ENCODE measurements around the gene UPK3B. TPM values are rescaled to one million over a fixed set of nuclear protein-coding genes. Genes with fewer than 3 reads are reported as not detected.
"Not testable (repeated sequence)": the region's sequence is repeated elsewhere in the genome, so short reads cannot be mapped to it uniquely, and the experiment has no call there.

Gene UPK3B
- total RNA-seq, 1 experiment from 2014 or later = not detected

DNA sequence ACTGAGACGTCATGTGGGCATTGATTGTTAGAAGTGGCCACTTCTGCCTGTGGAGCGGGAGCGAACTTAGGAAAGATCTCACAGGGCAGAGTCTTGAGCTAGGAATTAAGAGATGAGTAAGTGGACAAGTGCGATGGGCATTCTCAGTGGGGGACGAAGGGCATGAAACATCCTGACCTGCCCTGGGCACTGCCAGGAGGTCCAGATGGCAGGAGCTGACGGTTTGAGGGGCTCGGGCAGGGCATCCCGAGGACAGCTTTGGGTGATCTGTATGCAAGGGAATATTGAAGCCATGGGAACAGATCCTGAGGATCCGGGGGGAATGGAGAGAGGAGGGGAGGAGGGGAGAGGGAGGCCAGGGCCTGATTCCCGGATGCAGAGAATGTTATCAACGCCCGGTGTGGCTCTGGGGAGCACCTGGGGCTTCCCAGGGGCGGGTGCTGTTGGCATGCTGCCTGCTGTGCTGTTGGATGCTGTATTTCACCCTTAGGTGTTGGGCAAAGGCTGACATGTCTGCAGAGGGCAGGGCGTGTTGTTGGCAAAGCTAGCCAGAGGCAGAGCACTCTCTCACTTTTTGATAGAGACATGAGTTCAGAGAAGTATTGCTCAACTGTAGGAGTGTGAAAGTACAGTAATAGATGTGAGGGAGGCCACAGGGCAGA, 42.5 kb upstream of the UPK3B start:
- DNase-seq (ENCODE audit: low spot score); H3K27me3 ChIP-seq (replicated peaks; ENCODE audit: insufficient read depth, low read depth, low read length, poor library complexity); H3K4me3 ChIP-seq (ENCODE audit: low read depth, low read length, poor library complexity, severe bottlenecking); H3K27ac ChIP-seq (ENCODE audit: low read depth, low read length, poor library complexity, severe bottlenecking); POLR2A ChIA-PET (ENCODE audit: low non-redundant PET); CTCF ChIA-PET; H3K9me3 ChIP-seq (ENCODE audit: low read depth, low read length, poor library complexity, severe bottlenecking); BruUV-seq (replicated peaks); intact Hi-C loops (cut with micrococcal nuclease; ENCODE audit: unreplicated experiment); H3K36me3 ChIP-seq (ENCODE audit: insufficient read depth, low read length, poor library complexity, severe bottlenecking); H3K4me1 ChIP-seq (ENCODE audit: insufficient read depth, low read length, poor library complexity, severe bottlenecking): not testable (repeated sequence)

GRCh38 chr7:76471556-76472221, 38.7 kb upstream of the UPK3B start:
- H3K36me3 ChIP-seq (ENCODE audit: insufficient read depth, low read length, poor library complexity, severe bottlenecking); POLR2A ChIA-PET (ENCODE audit: low non-redundant PET); H3K4me3 ChIP-seq (ENCODE audit: low read depth, low read length, poor library complexity, severe bottlenecking); BruUV-seq (replicated peaks); H3K4me1 ChIP-seq (ENCODE audit: insufficient read depth, low read length, poor library complexity, severe bottlenecking); H3K27ac ChIP-seq (ENCODE audit: low read depth, low read length, poor library complexity, severe bottlenecking); intact Hi-C loops (cut with micrococcal nuclease; ENCODE audit: unreplicated experiment); H3K27me3 ChIP-seq (replicated peaks; ENCODE audit: insufficient read depth, low read depth, low read length, poor library complexity); H3K9me3 ChIP-seq (ENCODE audit: low read depth, low read length, poor library complexity, severe bottlenecking); CTCF ChIA-PET; DNase-seq (ENCODE audit: low spot score): not testable (repeated sequence)

- CTCF ChIA-PET; H3K36me3 ChIP-seq (ENCODE audit: insufficient read depth, low read length, poor library complexity, severe bottlenecking); BruUV-seq (replicated peaks); H3K9me3 ChIP-seq (ENCODE audit: low read depth, low read length, poor library complexity, severe bottlenecking); H3K4me3 ChIP-seq (ENCODE audit: low read depth, low read length, poor library complexity, severe bottlenecking); POLR2A ChIA-PET (ENCODE audit: low non-redundant PET); H3K4me1 ChIP-seq (ENCODE audit: insufficient read depth, low read length, poor library complexity, severe bottlenecking); H3K27me3 ChIP-seq (replicated peaks; ENCODE audit: insufficient read depth, low read depth, low read length, poor library complexity); H3K27ac ChIP-seq (ENCODE audit: low read depth, low read length, poor library complexity, severe bottlenecking); DNase-seq (ENCODE audit: low spot score); intact Hi-C loops (cut with micrococcal nuclease; ENCODE audit: unreplicated experiment): not testable (repeated sequence)
Measured at GRCh38 chr7:76473097-76473496, 37.3 kb upstream of the UPK3B start.

GRCh38 chr7:76476280-76476679, 34.1 kb upstream of the UPK3B start:
- H3K4me3 ChIP-seq (ENCODE audit: low read depth, low read length, poor library complexity, severe bottlenecking); H3K36me3 ChIP-seq (ENCODE audit: insufficient read depth, low read length, poor library complexity, severe bottlenecking); POLR2A ChIA-PET (ENCODE audit: low non-redundant PET); H3K4me1 ChIP-seq (ENCODE audit: insufficient read depth, low read length, poor library complexity, severe bottlenecking); intact Hi-C loops (cut with micrococcal nuclease; ENCODE audit: unreplicated experiment); CTCF ChIA-PET; DNase-seq (ENCODE audit: low spot score); BruUV-seq (replicated peaks); H3K27me3 ChIP-seq (replicated peaks; ENCODE audit: insufficient read depth, low read depth, low read length, poor library complexity); H3K27ac ChIP-seq (ENCODE audit: low read depth, low read length, poor library complexity, severe bottlenecking); H3K9me3 ChIP-seq (ENCODE audit: low read depth, low read length, poor library complexity, severe bottlenecking): not testable (repeated sequence)

DNA sequence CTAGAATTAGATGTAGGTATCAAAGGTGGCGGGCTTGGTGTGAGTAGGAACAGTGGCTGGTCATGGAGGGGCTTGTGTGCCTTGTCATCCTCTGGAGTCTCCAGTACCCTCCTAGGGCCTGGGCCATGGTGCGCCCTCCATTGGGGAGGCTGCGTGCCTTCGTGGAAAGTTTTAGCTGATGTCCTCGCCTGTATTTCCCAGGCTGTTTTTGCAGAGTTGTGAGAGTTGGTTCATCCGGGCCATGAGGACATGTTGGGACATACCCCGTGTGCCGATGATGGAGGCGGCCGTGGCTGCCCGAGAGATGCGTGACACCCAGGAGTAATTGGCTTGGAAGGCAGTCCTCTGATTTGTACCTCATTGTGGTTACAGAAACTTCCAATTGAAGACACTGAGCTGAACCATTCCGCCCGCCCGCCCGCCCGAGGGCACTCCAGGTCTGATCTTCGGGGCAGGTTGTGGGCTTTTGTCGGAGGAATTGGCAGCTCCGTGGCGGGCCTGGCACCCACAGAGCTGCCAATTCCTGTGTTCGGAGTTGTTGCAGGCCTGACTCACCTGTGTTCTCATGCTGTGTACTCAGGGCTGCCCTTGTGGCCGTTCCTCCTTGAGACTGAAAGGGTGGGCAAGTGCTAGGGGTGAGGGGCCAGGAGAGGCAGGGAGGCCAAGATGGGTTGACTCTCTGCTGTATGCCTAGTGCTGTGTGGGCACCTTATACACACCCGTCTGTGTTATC, 33.4 kb upstream of the UPK3B start:
- H3K27me3 ChIP-seq (replicated peaks; ENCODE audit: insufficient read depth, low read depth, low read length, poor library complexity); POLR2A ChIA-PET (ENCODE audit: low non-redundant PET); H3K9me3 ChIP-seq (ENCODE audit: low read depth, low read length, poor library complexity, severe bottlenecking); intact Hi-C loops (cut with micrococcal nuclease; ENCODE audit: unreplicated experiment); H3K4me1 ChIP-seq (ENCODE audit: insufficient read depth, low read length, poor library complexity, severe bottlenecking); DNase-seq (ENCODE audit: low spot score); H3K36me3 ChIP-seq (ENCODE audit: insufficient read depth, low read length, poor library complexity, severe bottlenecking); H3K27ac ChIP-seq (ENCODE audit: low read depth, low read length, poor library complexity, severe bottlenecking); CTCF ChIA-PET; BruUV-seq (replicated peaks); H3K4me3 ChIP-seq (ENCODE audit: low read depth, low read length, poor library complexity, severe bottlenecking): not testable (repeated sequence)

GRCh38 chr7:76479628-76480027, 30.7 kb upstream of the UPK3B start:
- H3K4me1 ChIP-seq (ENCODE audit: insufficient read depth, low read length, poor library complexity, severe bottlenecking); POLR2A ChIA-PET (ENCODE audit: low non-redundant PET); CTCF ChIA-PET; H3K27ac ChIP-seq (ENCODE audit: low read depth, low read length, poor library complexity, severe bottlenecking); H3K27me3 ChIP-seq (replicated peaks; ENCODE audit: insufficient read depth, low read depth, low read length, poor library complexity); H3K9me3 ChIP-seq (ENCODE audit: low read depth, low read length, poor library complexity, severe bottlenecking); intact Hi-C loops (cut with micrococcal nuclease; ENCODE audit: unreplicated experiment); DNase-seq (ENCODE audit: low spot score); H3K4me3 ChIP-seq (ENCODE audit: low read depth, low read length, poor library complexity, severe bottlenecking); BruUV-seq (replicated peaks); H3K36me3 ChIP-seq (ENCODE audit: insufficient read depth, low read length, poor library complexity, severe bottlenecking): not testable (repeated sequence)

DNA sequence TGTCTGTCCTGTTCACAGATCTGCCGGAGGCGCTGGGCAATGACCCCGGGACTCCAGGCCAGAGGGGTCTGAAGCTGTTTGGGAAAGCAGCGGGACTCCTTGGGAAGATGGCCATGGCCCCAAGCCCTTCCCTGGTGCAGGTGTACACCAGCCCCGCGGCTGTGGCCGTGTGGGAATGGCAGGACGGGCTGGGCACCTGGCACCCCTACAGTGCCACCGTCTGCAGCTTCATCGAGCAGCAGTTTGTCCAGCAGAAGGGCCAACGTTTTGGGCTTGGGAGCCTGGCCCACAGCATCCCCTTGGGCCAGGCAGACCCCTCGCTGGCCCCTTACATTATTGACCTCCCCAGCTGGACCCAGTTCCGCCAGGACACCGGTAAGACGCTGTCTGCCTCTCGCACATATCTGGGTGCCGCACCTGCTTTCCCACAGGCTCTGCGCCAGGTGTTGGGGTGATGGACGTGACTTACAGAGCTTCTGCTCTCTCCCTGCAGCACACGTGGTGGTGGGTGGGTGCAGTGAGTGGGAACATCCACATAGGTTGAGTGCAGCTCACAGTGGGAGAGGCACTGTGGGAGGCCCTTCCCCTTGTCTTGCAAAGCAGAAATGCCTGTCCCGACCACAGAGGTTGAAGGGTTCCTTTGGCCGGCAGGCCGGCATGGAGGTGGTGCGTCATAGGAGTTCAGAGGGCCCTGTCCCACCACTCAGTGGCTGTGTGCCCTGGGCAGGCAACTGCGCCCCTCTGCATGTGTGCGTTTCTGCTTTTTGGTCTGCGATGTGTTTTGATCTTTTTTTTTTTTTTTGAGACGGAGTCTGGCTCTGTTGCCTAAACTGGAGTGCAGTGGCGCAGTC, 29.7 kb upstream of the UPK3B start:
- H3K27me3 ChIP-seq (replicated peaks; ENCODE audit: insufficient read depth, low read depth, low read length, poor library complexity); intact Hi-C loops (cut with micrococcal nuclease; ENCODE audit: unreplicated experiment); BruUV-seq (replicated peaks): not testable (repeated sequence)

More for the DNA sequence above, 29.7 kb upstream of the UPK3B start:
- DNase-seq (ENCODE audit: low spot score); H3K27ac ChIP-seq (ENCODE audit: low read depth, low read length, poor library complexity, severe bottlenecking); CTCF ChIA-PET; POLR2A ChIA-PET (ENCODE audit: low non-redundant PET); H3K36me3 ChIP-seq (ENCODE audit: insufficient read depth, low read length, poor library complexity, severe bottlenecking); H3K4me1 ChIP-seq (ENCODE audit: insufficient read depth, low read length, poor library complexity, severe bottlenecking); H3K9me3 ChIP-seq (ENCODE audit: low read depth, low read length, poor library complexity, severe bottlenecking); H3K4me3 ChIP-seq (ENCODE audit: low read depth, low read length, poor library complexity, severe bottlenecking): not testable (repeated sequence)

Data from A673 (cell line).